Smooth muscle cell of the brain vasculature (primary cell): ENCODE data around the gene IRX5.

Experiments used
- DNase-seq: peaks from one replicate; pipeline ENCODE4 v3.0.0-alpha.2; 2012; ENCODE audit warnings: low read depth, low spot score

Gene IRX5

DNA sequence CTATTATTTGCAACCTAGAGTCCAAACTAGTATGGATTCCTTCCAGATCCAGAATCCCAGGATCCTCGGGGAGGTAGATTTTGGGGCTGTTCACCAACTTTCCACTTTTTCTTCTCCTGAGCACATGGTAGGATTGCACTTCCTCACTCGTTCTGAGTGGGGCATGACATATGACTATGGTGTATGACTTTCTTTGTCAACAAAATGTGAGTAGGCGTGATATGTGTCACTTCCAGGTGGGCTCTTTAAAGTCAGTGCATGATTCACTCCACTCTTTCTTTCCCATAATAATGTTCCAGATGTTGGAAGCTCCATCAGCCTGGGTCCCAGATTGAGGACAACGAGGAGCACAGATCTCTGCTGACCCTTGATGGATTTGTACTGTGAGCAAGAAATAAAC is 21.5 kb downstream of the IRX5 start:
- no peak for DNase-seq

- no peak for DNase-seq
These were observed 22.8 kb downstream of the IRX5 start for GRCh38 chr16:54953461-54953860.

DNA sequence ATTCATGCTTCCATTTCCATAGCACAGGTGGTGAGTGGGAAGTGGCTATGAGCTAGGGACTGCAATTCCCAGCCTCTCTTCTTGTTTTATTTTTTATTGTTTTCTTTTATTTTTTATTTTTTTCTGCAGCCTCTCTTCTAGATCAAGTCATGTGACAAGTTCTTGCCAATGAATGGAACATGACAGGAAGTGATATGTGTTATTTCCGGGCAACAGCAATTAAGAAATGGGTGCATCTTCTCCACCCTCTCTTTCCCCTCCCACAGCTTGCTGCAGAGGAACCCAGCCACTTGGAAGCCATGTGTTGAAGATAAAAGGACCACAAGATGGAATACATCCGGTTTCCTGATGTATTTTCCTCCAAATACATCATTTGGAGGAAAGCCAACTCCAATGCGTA is 23.6 kb downstream of the IRX5 start:
- no peak for DNase-seq

- no peak for DNase-seq
These were observed 25.1 kb downstream of the IRX5 start for GRCh38 chr16:54955757-54956156.

DNA sequence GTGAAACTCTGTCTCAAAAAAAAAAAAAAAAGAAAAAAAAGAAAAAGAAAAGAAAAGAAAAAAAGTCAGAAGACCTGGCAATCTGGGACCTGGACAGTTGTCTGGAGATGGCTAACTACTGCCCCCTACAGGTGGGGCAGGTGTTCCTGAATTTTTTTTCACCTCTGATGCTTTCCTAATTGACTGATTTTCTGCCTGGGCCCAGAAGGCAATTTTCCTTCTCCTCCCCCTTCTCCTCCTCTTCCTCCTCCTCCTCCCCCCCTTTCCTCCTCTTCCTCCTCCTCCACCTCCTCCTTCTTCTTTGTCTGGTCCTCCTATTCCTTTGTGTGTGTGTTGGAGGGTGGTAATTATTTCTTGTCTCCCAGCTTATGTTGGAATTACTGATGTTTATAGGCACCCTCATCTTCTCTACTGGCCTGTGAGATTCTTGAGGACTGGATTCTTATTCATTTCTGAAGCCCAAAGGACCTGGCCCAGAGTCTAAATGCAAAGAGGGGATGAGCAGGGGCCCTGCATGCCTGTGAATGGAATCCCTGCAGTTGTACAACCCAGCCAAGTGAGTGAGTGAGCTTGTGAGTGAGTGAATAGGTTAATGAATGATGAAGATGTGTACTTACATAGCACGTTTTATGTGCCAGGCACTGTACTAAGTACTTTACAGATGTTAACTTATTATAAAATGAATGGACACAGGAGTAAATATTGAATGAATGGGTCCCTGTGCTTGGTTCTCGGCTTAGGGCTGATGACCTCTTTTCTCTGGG is 26.9 kb downstream of the IRX5 start:
- no peak for DNase-seq

- no peak for DNase-seq
These were observed 31.4 kb downstream of the IRX5 start for GRCh38 chr16:54962045-54962444.

GRCh38 chr16:54964239-54964638 is 33.6 kb downstream of the IRX5 start:
- no peak for DNase-seq

GRCh38 chr16:54965464-54965863 is 34.8 kb downstream of the IRX5 start:
- no peak for DNase-seq

DNA sequence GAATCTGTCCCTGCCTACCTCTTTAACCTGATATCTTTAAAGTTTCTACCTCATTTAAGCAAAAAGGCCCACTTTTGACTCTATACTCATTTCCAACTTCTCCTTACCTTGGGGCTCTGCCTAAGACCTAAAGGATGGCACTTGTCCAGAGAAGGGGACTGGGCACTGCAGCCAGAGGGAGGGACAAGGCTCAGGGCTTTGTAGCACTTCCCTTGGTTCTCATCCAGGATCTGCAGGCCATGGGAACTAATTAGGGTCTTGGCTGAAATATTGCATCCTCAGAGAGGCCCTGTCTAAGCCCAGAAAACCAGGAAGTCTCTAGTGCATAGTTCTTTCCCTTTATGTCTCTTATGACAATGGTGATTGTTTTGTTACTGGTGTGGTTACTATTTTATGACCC is 37.3 kb downstream of the IRX5 start:
- DNase-seq, result no peak

GRCh38 chr16:54968784-54969183 is 38.1 kb downstream of the IRX5 start:
- no peak for DNase-seq

GRCh38 chr16:54970016-54970415 is 39.4 kb downstream of the IRX5 start:
- DNase-seq, result no peak

DNA sequence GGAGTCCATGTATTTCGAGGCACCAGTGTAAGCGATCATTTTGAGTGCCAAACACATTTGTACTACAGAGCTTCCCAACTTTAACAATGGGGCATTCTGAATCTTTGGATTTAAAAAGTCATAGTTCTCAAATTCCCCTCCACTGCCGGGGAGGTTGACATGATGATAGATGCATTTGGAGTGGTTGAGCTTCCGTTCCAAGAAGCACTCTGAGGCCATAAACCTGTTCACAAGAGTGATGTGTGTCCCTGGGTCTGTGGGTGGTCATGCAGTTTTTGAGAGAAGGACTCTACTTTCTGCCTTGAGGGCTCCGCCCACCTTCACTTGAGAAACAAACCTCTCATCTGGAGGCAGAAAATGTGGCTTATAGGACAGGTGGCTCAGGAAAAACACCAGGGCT is 43.7 kb downstream of the IRX5 start:
- no peak for DNase-seq

DNA sequence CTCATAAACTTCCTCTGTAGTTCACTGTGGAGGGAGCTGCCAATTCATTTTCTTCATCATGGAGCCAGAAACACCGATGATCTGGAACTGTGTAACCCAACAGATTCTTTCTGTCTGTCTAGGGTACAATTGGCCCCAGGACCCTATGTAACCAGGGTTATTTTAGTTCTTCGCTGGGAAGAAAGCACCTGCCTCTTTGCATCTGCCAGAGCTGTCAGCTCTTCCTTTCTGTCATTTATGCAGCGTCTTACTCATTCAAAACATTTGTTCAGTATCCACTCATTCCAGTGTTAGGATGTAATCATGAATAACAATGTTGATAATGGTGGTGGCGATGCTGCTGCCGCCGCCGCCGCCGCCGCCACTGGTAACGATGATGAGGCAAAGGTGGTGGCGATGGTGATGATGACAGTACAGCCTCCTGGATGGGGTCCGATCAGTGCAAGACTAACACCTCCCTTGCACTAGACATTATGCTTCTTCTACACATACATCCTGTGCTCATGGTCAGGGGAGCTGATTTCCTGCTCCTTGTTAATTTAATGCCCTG is 46.1 kb downstream of the IRX5 start:
- no peak for DNase-seq

DNA sequence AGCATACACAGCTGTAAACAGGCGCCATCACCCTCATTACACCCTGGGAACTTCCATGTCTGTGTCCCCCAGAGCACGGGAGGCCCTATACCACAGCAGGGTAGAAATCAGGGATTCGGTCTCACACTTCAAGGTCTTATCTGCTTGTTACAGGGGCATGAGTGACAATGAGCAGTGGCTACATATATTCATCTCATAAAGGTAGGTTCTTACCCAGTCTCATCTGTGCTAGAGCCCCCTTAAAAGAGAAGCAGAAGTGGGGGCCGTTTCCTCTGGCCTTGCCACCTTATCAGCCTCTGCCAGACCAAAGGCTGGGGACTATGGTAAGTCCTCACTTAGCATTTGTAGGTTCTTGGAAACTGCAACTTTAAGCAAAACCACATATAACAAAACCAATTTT is 46.5 kb downstream of the IRX5 start:
- DNase-seq, result no peak

DNA sequence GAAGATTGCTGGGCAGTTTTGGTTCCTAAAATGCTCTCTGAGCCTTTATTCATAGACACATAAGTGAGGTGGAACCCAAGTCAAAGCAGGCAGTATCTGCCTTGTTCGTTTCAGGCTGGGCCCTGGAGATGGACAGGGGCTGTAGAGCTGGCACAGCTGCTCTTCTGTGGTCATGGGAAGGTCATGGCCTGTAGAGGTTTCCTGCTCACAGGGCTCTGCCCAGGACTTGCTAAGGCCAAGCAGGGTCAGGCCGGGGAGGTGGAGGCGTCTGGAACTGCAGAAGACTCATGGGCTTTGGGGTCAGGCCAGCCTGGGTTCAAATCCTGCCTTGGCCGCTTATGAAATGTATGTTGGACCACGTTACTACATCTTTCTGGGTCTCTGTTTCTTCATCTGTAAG is 50.2 kb downstream of the IRX5 start:
- no peak for DNase-seq
